ENCODE results near the gene NME9.

Gene NME9

DNA sequence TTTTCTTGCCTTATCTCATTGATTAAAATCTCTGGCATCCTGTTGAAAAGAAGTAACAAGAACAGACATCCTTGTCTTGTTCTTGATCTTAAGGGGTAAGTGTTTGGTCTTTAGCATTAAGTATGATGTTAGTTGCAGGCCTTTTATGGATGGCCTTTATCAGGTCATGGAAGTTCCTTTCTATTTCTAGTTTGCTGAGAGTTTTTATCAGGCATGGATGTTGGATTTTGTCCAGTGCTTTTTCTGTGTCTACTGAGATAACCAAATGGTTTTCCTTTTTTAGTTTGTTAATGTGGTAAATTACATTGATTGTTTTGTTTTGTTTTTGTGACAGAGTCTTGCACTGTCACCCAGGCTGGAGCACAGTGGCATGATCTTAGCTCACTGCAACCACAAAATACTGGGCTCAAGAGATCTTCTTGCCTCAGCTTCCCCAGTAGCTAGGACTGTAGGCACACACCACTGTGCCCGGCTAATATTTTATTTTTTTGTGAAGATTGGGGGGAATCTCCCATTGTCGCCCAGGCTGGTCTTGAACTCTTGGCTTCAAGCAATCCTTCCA lies 45.0 kb upstream of the NME9 start:
- FAIRE-seq (no peak), DNase-seq (ENCODE audit: insufficient read length, low spot score) (no peak)
- TF ChIP-seq, protein P1, sequence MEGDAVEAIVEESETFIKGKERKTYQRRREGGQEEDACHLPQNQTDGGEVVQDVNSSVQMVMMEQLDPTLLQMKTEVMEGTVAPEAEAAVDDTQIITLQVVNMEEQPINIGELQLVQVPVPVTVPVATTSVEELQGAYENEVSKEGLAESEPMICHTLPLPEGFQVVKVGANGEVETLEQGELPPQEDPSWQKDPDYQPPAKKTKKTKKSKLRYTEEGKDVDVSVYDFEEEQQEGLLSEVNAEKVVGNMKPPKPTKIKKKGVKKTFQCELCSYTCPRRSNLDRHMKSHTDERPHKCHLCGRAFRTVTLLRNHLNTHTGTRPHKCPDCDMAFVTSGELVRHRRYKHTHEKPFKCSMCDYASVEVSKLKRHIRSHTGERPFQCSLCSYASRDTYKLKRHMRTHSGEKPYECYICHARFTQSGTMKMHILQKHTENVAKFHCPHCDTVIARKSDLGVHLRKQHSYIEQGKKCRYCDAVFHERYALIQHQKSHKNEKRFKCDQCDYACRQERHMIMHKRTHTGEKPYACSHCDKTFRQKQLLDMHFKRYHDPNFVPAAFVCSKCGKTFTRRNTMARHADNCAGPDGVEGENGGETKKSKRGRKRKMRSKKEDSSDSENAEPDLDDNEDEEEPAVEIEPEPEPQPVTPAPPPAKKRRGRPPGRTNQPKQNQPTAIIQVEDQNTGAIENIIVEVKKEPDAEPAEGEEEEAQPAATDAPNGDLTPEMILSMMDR (IDR thresholded peaks at IDR 0.05; ENCODE audit: insufficient read depth, missing control alignments): no peak

DNA sequence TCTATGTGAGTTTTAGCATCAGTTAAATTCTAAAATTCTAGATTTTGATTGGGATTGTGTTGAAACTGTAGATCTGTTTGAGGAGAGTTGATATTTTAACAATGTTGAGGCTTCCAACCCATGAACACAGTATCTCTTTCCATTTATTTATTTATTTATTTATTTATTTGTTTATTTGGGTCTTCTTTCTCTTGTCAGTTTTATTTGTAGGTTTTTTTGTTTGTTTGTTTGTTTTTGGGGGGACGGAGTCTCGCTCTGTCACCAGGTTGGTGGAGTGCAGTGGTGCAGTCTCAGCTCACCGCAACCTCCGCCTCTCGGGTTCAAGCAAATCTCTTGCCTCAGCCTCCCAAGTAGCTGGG lies 44.1 kb upstream of the NME9 start:
- FAIRE-seq (no peak), DNase-seq (ENCODE audit: insufficient read length, low spot score) (no peak)
- TF ChIP-seq, protein P1 (IDR thresholded peaks at IDR 0.05; ENCODE audit: insufficient read depth, missing control alignments): no peak

DNA sequence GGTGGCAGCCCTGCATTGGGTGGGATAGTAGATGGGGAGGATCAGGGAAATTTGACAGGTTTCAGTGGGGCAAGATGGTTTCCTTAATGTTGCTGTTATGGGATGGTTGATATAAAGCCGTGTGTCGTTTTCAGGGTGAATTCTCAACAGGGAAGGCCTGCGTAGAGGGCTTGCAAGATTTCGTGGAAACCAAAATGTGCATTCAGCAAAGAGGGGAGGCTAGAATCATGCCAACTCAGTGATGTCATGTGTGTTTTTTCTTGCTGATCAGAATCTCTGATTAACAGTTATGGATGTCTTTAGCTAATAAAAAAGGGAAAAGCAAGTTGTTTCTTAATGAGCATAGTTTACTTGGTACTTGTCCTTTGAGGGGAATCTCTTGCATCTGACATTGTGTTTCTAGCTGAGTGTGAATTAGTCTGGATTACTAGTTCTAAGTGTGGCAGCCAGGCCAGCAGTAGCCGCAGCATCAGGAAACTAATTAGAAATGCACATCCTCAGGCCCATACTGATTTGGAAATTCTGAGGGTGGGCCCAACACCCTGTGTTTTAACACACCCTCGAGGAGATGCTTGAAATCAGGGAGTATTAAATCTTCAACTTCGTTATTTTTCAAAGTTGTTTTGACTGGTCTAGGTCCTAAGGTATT lies 43.6 kb upstream of the NME9 start:
- FAIRE-seq: no peak
- no peak for DNase-seq (ENCODE audit: insufficient read length, low spot score)
- TF ChIP-seq, protein P1 (IDR thresholded peaks at IDR 0.05; ENCODE audit: insufficient read depth, missing control alignments): no peak

DNA sequence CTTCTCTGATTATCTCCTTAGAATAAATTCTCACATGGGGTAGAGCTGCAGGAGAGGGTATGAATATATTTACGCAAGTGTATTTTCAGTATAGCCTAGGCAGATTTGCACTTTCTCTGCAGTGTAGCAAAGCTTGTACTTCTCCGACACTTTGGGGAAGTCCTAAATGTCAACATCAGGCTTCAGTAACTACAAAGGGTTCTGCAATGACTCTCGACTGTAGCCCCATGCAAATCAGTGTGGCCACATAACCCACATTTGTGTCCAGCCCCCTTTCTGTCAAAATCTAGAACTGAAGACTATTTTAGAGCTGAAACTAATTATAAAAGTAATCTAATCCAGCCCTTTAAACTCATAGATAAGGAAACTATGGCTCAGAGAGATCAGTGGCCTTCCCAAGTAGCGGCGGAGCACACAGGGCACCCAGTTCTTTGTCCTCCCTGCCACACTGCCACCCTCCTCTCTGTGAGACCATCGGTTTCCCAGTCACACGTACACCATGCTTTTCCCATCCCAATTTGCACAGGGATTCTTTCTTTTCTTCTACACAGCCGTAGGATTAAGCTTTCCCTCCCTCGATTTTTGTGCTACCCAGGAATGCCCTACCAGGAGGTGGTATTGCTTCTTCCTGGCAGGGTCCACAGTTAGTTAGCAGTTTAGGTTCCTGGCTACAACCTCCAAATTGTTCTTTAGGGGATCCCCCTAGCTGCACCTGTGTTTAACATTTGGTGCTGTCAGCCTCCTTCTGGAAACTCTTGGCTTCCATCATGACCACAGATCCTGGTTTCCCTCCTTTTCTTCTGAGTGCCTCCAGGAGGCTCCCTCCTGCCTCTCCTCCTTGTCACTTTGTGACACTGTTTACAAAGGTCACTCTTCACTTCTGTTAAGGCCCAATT lies 41.7 kb upstream of the NME9 start:
- FAIRE-seq: no peak
- TF ChIP-seq, protein P1 (IDR thresholded peaks at IDR 0.05; ENCODE audit: insufficient read depth, missing control alignments): no peak
- DNase-seq (ENCODE audit: insufficient read length, low spot score): no peak

DNA sequence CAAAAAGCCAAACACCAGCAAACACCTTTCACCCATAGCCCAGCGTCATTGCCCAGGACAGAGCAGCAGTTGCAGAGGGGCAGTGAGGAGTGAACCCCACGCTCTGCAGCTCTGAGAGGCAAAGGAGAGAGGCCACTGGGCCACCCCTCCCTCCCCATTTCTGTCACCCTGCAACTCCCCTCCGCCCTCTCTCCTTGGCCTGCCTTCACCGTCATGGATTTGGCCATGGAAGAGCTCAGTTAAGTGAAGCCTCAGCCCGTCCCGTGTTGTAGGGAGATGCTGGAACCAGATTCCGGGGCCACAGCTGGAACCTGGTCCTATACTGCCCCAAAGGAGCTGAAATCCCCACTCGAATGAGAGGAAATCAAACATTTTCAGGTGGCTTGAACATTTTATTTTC lies 40.7 kb upstream of the NME9 start:
- FAIRE-seq: no peak
- DNase-seq (ENCODE audit: insufficient read length, low spot score): no peak
- TF ChIP-seq, protein P1 (IDR thresholded peaks at IDR 0.05; ENCODE audit: insufficient read depth, missing control alignments): no peak

DNA sequence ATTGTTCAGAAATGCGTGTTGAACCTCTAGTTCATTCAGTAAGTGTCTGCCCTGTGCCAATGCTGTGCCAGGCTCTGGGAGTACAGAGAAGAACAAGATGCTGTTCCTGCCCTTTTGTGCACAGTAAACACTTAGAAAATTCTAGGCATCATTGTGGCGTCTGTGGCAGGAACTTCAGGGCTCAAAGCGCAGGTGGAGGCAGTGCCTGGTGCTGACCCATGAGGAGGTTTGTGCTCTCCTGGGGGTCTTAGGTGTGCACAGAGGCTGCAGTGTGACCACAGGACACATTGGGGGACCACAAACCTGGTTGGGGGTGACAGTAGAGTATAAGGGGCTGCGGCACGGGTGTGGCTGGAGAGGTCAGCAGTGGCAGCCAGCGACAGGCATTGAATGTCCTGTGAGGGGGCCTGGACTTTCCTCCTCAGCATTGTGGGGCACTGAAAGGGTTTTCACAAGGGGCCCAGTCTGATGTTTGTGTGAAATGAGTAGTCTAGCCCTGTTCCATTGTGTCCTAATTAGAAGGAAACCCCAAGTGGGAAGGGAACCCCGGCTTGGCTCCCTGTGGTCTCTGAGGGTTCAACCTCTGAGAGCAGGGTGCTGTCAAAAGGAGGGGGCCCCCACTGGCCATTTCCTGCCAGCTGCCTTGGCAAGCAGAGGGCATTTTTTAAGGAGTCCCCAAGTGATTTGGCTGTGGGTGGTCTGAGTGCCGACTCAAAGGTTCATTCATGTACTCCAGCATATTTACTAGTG lies 39.7 kb upstream of the NME9 start:
- FAIRE-seq: no peak
- no peak for DNase-seq (ENCODE audit: insufficient read length, low spot score)
- TF ChIP-seq, protein P1 (IDR thresholded peaks at IDR 0.05; ENCODE audit: insufficient read depth, missing control alignments): no peak
